ENCODE data around the gene TMEM170A.

The TMEM170A gene

DNA sequence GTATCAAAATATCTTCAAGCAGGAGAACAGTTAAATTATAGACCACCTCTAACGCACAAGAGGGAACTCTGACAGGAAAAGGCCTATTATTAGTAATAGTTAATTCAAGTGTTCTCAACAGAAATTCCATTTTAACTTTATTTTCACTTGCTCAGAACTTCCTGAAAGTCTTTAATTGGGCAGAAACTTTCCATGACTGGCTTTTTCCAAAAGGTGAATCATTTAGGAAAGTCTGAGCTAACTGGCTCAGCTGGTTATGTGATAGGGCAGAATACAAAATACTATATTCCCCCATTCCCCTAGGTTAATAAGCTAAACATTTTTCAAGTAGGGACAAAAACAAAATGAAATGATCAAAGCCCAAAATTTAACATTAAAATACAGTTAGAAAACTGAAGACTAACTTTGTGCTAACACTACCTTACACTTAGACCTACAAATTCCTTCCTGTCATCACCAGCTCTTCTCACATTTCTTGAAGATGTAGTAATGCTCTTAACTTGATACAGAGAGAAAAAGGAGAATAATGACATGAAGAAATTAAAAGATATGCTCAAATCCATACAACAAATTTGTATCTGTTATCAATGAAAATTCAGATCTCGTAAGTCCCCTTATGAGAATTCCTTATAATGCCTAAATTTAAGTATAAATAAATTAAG, 62.2 kb downstream of the TMEM170A start:
- TF ChIP-seq GATA2 (IDR thresholded peaks at IDR 0.05; ENCODE audit: low read depth, low read length) (no peak), GATA3 (IDR thresholded peaks at IDR 0.05; ENCODE audit: low read depth, low read length) (no peak)

DNA sequence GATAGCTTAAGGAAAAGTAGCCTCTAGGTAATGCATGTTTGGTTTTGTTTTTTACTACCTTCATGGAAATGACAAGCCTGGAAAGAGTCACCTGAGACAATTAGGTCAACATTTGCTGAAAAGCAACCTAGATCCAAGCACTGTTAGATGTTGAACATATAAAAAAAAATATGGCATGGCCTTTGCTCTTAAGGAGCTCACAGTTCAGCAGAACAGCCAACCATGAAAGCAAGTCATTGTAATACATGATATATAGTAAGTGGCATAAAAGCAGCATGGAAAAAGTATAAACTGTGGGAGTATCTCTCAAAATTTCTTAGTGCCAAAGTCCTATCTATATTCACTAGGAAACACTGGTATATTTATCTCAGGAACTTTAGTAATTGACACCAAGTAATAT, 62.8 kb downstream of the TMEM170A start:
- TF ChIP-seq GATA3 (IDR thresholded peaks at IDR 0.05; ENCODE audit: low read depth, low read length) (no peak), GATA2 (IDR thresholded peaks at IDR 0.05; ENCODE audit: low read depth, low read length) (no peak)

DNA sequence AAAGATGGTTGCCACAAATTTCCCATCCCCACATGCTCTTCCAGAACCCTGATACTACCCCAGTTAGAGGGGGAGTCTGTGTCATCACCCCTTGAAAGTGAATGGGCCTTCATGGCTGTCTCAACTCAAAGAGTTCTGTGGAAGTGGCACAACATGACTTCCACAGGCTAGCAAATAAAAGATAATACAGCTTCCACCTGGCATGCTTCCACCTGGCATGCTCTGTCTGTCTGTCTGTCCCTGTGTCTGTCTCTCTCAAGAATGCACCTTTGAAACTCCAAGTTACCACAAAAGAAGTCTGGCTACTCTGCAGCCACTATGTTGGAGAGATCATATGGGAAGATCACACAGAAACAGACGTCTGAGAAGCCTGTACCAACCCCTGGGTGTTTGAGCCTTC, 66.2 kb downstream of the TMEM170A start:
- no peak for TF ChIP-seq GATA3 (IDR thresholded peaks at IDR 0.05; ENCODE audit: low read depth, low read length)
- TF ChIP-seq GATA2 (IDR thresholded peaks at IDR 0.05; ENCODE audit: low read depth, low read length) = no peak

DNA sequence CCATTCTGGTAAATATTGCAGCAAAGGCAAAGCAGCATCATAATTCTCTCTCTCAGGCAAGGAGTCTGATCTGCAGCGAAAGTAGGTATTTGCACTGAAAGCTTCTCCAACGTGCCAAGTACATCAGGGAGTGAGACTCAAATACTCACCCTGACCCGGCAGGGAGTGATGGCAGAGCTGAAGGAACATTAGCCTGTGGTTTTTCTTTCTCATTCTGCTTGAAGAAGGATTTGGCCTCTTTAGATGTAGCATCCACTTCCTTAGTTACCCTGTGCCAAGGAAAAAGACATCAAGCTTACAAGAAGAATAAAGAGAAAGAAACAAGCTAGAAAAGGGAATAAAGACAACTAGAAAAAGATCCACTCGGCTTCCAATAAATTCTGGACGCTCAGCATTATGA, 69.5 kb downstream of the TMEM170A start:
- no peak for TF ChIP-seq GATA2 (IDR thresholded peaks at IDR 0.05; ENCODE audit: low read depth, low read length)
- TF ChIP-seq GATA3 (IDR thresholded peaks at IDR 0.05; ENCODE audit: low read depth, low read length) = no peak
